ENCODE measurements around the gene KIAA0930.

Gene KIAA0930

DNA sequence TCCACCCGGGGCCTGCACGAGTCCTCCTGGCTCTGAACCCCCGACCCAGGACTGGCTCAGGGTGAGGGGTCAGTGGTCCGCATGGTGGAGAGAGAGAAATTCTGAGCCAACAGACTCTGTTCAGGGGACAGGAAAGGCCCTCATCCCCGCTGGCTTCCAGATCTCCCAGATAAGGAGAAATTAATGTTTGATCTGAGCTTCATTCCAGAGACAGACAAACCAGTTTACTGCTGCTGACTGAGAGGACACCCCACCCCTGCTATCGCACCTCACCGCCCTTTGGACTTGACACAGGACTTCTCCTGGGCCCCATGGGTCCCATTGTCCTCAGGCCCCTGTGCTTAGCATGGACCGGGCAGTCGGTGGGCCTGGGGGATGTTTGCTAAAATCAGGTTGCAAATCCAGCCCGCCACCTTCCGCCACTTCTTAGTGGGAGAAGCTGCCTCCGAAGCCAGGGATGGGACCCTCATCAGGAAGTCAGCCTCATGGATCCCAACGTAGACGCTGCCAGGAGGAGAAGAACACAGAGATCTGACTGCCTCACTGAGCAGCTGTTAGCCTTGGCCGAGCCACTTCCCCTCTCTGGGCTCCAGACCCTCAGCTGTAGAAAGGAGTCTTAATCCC is 32.9 kb upstream of the KIAA0930 start:
- H3K27ac ChIP-seq (ENCODE audit: low read depth, low read length) = no peak overlapping the region
- no peaks in the 10 kb centered on the region for H3K9me3 ChIP-seq (ENCODE audit: control insufficient read depth in 1 of 2, low read length in 2 of 2)
- H3K27me3 ChIP-seq (ENCODE audit: control insufficient read depth in 1 of 2, insufficient read depth in 2 of 2, low read length in 2 of 2) = no peaks in the 10 kb centered on the region
- H3K36me3 ChIP-seq (ENCODE audit: control insufficient read depth in 1 of 2, insufficient read depth in 2 of 2, low read length in 2 of 2) = no peaks in the 10 kb centered on the region
- peak overlapping the region; percentile 7 to 25 for H3K9ac ChIP-seq (ENCODE audit: low read depth in 1 of 2, low read length in 2 of 2)
- peak overlapping the region; percentile 29 to 32 for H3K4me3 ChIP-seq (ENCODE audit: low read depth in 1 of 2, low read length in 2 of 2)
- H3K4me1 ChIP-seq (ENCODE audit: control insufficient read depth in 1 of 2, insufficient read depth in 2 of 2, low read length in 2 of 2) = peaks cover 27 to 30% of the 10 kb centered on the region in 2 donors

DNA sequence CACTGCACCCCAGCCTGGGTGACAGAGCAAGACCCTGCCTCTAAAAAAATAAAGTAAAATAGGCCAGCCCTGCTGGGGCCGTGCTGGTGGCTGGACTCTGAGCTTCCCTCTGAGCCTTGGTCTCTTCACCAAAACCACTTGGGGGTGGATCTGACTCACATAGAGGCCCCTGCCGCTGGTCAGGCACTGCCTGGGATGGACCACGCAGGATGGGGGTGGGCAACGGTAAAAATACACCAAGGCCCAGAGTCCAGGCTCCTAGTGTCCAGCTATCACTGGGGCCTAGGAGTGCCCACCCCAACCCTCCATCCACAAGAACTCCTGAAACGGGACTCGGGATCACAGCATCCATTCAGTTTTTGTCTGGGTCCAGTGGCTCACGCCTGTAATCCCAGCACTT is 31.8 kb upstream of the KIAA0930 start:
- no peaks in the 10 kb centered on the region for H3K27me3 ChIP-seq (ENCODE audit: control insufficient read depth in 1 of 2, insufficient read depth in 2 of 2, low read length in 2 of 2)
- peaks cover 27 to 30% of the 10 kb centered on the region in 2 donors for H3K4me1 ChIP-seq (ENCODE audit: control insufficient read depth in 1 of 2, insufficient read depth in 2 of 2, low read length in 2 of 2)
- no peak overlapping the region for H3K4me3 ChIP-seq (ENCODE audit: low read depth in 1 of 2, low read length in 2 of 2)
- H3K9ac ChIP-seq (ENCODE audit: low read depth in 1 of 2, low read length in 2 of 2) = no peak overlapping the region
- no peaks in the 10 kb centered on the region for H3K36me3 ChIP-seq (ENCODE audit: control insufficient read depth in 1 of 2, insufficient read depth in 2 of 2, low read length in 2 of 2)
- peak overlapping the region; percentile 50 for H3K27ac ChIP-seq (ENCODE audit: low read depth, low read length)
- H3K9me3 ChIP-seq (ENCODE audit: control insufficient read depth in 1 of 2, low read length in 2 of 2) = no peaks in the 10 kb centered on the region

DNA sequence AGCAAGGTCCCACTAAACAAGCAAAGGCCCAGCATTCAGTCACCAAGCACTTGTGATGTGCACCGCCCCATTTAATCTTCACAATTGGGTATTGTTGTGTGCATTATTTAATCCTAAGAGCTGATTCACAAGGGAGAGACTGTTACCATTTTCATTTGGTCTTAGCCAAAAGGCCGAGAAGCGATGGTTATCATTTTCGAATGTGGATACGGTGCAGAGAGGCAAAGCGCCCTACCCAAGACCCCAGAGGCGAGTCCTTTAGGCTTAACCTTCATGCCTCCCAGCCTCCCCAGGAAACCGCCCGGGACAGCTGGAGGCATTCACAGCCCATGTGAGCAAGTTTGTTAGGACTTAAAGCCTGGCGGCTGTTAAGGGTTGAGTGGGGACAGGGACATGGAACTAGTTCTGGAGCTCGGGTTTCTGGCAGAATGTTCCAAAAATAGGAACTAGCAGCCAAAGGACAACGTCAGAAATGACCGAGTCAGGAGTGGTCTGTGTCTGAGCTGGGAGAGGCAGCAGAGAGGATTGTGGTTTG is 31.0 kb upstream of the KIAA0930 start:
- Histone ChIP-seq H3K4me3 (ENCODE audit: low read depth in 1 of 2, low read length in 2 of 2) (no peak overlapping the region), H3K27me3 (ENCODE audit: control insufficient read depth in 1 of 2, insufficient read depth in 2 of 2, low read length in 2 of 2) (no peaks in the 10 kb centered on the region), H3K9me3 (ENCODE audit: control insufficient read depth in 1 of 2, low read length in 2 of 2) (no peaks in the 10 kb centered on the region), H3K36me3 (ENCODE audit: control insufficient read depth in 1 of 2, insufficient read depth in 2 of 2, low read length in 2 of 2) (no peaks in the 10 kb centered on the region), H3K4me1 (ENCODE audit: control insufficient read depth in 1 of 2, insufficient read depth in 2 of 2, low read length in 2 of 2) (peaks cover 27 to 30% of the 10 kb centered on the region in 2 donors), H3K27ac (ENCODE audit: low read depth, low read length) (peak overlapping the region; percentile 50), H3K9ac (ENCODE audit: low read depth in 1 of 2, low read length in 2 of 2) (no peak overlapping the region)

DNA sequence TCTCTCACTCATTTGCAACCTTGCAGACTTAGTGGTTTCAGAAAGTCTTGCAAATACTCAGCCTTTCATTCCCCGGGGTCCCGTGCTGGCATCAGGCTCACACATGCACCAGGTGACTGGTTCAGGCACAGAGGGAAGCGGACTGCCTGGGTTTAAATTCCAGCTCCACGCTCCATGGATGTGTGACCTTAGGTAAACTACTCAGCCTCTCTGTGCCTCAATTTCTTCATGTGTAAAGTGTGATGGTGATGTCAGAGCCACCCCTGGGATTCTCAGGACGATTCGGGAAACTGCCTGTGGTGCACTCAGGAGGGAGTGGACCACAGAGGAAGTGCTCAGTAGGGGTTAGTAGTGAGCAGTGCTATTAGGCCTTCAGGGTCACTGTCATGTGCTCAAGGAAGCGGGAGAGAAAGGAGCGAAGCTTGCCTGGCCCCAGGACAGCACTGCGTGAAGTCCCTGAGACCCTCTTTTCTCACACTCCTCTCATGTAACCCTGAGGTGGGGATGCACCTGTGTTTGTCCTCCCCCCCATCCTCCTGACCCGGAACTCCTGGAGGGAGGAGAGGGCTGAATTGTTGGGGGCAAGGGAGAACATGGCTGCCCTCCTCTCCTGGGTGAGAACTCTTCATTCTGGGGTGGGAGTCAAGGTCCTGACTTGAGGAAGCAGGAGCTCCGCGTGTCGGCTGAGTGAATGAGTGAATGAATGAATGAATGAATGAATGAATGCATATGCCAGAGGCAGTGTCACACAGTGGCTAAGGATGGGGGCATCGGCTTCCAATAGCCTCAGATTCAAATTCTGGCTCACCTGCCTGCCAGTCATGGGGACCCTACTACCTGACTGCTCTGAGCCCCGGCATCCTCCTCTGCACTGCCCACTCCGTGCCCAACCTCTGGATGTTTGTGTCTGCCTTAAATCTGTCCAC is 29.7 kb upstream of the KIAA0930 start:
- Histone ChIP-seq H3K9me3 (ENCODE audit: control insufficient read depth in 1 of 2, low read length in 2 of 2) (no peaks in the 10 kb centered on the region), H3K4me1 (ENCODE audit: control insufficient read depth in 1 of 2, insufficient read depth in 2 of 2, low read length in 2 of 2) (peaks cover 27 to 30% of the 10 kb centered on the region in 2 donors), H3K9ac (ENCODE audit: low read depth in 1 of 2, low read length in 2 of 2) (no peak overlapping the region), H3K36me3 (ENCODE audit: control insufficient read depth in 1 of 2, insufficient read depth in 2 of 2, low read length in 2 of 2) (no peaks in the 10 kb centered on the region), H3K27ac (ENCODE audit: low read depth, low read length) (no peak overlapping the region), H3K27me3 (ENCODE audit: control insufficient read depth in 1 of 2, insufficient read depth in 2 of 2, low read length in 2 of 2) (no peaks in the 10 kb centered on the region), H3K4me3 (ENCODE audit: low read depth in 1 of 2, low read length in 2 of 2) (no peak overlapping the region)

DNA sequence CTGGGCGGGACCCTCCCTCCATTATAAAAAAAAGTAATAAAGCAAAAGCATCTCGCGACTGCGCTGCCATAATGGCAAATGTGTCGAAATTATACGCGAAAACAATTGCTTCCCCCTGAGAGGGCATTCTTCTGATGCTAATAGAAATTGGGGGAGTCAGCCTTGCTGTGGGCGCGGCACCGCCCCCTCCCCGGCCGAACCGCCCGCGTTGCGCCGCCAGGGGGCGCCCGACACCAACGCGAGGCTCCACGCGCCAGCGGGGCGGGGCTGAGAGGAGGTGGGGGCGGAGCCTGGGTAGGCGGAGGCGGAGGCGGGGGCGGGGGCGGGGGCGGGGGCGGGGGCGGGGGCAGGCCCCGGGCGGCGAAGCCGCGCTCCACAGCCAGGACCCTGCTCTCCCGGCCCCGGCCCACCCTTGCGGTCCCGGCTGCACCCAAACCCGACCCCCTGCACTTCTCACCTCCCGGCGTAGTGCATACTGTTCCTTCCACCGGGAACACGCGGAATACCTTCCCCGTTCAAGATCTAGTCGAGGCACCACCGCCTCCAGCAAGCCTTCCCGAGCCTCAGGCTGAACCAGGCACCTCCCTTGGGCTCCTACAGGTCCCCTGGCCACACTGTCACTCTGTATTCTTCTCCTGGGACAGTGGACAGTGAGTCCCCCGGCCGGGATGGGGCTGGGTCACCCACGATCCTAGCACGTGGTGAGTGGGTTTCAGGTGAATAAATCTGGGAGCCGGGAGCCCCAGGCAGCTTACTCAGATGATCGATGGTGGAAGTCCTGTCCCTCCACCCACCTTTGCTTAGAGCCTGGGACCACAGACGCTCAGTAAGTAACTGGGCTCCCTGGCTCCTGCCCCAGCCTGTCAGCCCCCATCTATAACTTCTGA is 28.5 kb upstream of the KIAA0930 start:
- no peak overlapping the region for H3K27ac ChIP-seq (ENCODE audit: low read depth, low read length)
- H3K9me3 ChIP-seq (ENCODE audit: control insufficient read depth in 1 of 2, low read length in 2 of 2) = no peaks in the 10 kb centered on the region
- H3K4me3 ChIP-seq (ENCODE audit: low read depth in 1 of 2, low read length in 2 of 2) = peak overlapping the region; percentile 60 to 79
- H3K36me3 ChIP-seq (ENCODE audit: control insufficient read depth in 1 of 2, insufficient read depth in 2 of 2, low read length in 2 of 2) = no peaks in the 10 kb centered on the region
- peak overlapping the region; percentile 65 to 70 for H3K9ac ChIP-seq (ENCODE audit: low read depth in 1 of 2, low read length in 2 of 2)
- H3K4me1 ChIP-seq (ENCODE audit: control insufficient read depth in 1 of 2, insufficient read depth in 2 of 2, low read length in 2 of 2) = peaks cover 27 to 30% of the 10 kb centered on the region in 2 donors
- H3K27me3 ChIP-seq (ENCODE audit: control insufficient read depth in 1 of 2, insufficient read depth in 2 of 2, low read length in 2 of 2) = no peaks in the 10 kb centered on the region

DNA sequence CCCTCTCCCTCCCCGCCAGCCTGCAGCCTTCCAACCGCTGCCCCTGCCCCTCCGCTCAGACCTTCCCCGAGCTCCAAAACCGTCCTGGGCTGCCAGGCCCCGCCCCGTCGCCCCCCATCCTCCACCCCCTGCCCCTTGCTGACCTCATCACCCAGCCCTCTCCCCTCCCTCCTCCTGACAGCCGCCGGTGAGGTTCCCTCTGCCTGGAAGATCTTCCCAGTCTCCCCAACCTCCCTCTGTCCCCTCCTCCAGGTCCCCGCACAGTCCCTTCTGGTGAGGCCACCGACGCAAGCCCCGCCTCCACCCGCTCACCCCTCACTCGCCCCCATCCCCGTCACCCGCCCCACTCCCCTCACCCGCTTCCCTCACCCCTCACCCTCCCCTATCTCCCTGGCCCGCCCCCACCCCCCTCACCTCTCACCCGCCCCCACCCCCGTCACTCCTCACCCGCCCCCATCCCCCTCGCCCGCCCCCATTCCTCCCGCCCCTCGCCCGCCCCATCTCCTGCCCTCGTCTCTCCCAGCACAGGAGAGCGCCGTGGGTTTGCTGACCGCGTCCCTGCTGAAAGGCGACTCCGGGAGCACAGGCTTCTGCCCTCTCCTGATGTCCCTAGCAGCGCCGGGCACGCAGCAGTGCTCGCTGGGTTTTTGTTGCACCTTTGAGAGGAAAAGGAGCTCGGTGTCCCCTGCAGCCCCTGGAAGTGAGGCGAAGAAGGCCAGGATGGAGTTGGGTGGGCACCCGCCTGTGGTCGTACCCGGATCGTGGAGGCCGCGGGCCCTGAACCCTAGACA is 27.7 kb upstream of the KIAA0930 start:
- H3K4me1 ChIP-seq (ENCODE audit: control insufficient read depth in 1 of 2, insufficient read depth in 2 of 2, low read length in 2 of 2) = peaks cover 29 to 30% of the 10 kb centered on the region in 2 donors
- H3K4me3 ChIP-seq (ENCODE audit: low read depth in 1 of 2, low read length in 2 of 2) = peak overlapping the region; percentile 44 to 60
- H3K27me3 ChIP-seq (ENCODE audit: control insufficient read depth in 1 of 2, insufficient read depth in 2 of 2, low read length in 2 of 2) = no peaks in the 10 kb centered on the region
- H3K9me3 ChIP-seq (ENCODE audit: control insufficient read depth in 1 of 2, low read length in 2 of 2) = no peaks in the 10 kb centered on the region
- no peak overlapping the region for H3K27ac ChIP-seq (ENCODE audit: low read depth, low read length)
- H3K9ac ChIP-seq (ENCODE audit: low read depth in 1 of 2, low read length in 2 of 2) = peak overlapping the region; percentile 16 to 59
- no peaks in the 10 kb centered on the region for H3K36me3 ChIP-seq (ENCODE audit: control insufficient read depth in 1 of 2, insufficient read depth in 2 of 2, low read length in 2 of 2)

DNA sequence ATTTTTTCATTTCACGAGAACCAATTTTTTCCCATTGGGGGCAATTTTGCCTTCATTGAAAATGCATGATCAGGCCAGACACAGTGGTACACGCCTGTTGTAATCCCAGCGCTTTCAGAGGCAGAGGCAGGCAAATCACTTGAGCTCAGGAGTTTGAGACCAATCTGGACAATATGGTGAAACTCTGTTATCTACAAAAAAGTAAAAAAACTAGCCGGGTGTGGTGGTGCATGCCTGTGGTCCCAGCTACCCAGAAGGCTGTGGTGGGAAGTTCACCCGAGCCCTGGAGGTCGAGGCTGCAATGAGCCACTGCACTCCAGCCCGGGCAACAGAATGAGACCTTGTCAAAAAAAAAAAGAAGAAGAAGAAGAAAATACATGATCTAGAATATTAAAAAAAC is 24.8 kb upstream of the KIAA0930 start:
- peaks cover 28 to 38% of the 10 kb centered on the region in 2 donors for H3K4me1 ChIP-seq (ENCODE audit: control insufficient read depth in 1 of 2, insufficient read depth in 2 of 2, low read length in 2 of 2)
- no peaks in the 10 kb centered on the region for H3K9me3 ChIP-seq (ENCODE audit: control insufficient read depth in 1 of 2, low read length in 2 of 2)
- no peak overlapping the region for H3K4me3 ChIP-seq (ENCODE audit: low read depth in 1 of 2, low read length in 2 of 2)
- H3K27ac ChIP-seq (ENCODE audit: low read depth, low read length) = no peak overlapping the region
- no peaks in the 10 kb centered on the region for H3K36me3 ChIP-seq (ENCODE audit: control insufficient read depth in 1 of 2, insufficient read depth in 2 of 2, low read length in 2 of 2)
- no peaks in the 10 kb centered on the region for H3K27me3 ChIP-seq (ENCODE audit: control insufficient read depth in 1 of 2, insufficient read depth in 2 of 2, low read length in 2 of 2)
- no peak overlapping the region for H3K9ac ChIP-seq (ENCODE audit: low read depth in 1 of 2, low read length in 2 of 2)

GRCh38 chr22:45263463-45264269 is 23.0 kb upstream of the KIAA0930 start:
- Histone ChIP-seq H3K27ac (ENCODE audit: low read depth, low read length) (peak overlapping the region; percentile 32), H3K36me3 (ENCODE audit: control insufficient read depth in 1 of 2, insufficient read depth in 2 of 2, low read length in 2 of 2) (no peaks in the 10 kb centered on the region), H3K27me3 (ENCODE audit: control insufficient read depth in 1 of 2, insufficient read depth in 2 of 2, low read length in 2 of 2) (no peaks in the 10 kb centered on the region), H3K4me1 (ENCODE audit: control insufficient read depth in 1 of 2, insufficient read depth in 2 of 2, low read length in 2 of 2) (peaks cover 22 to 30% of the 10 kb centered on the region in 2 donors), H3K9me3 (ENCODE audit: control insufficient read depth in 1 of 2, low read length in 2 of 2) (no peaks in the 10 kb centered on the region), H3K4me3 (ENCODE audit: low read depth in 1 of 2, low read length in 2 of 2) (no peak overlapping the region), H3K9ac (ENCODE audit: low read depth in 1 of 2, low read length in 2 of 2) (no peak overlapping the region)
